ENCODE data around the gene GMDS. TPM values are rescaled to one million over a fixed set of nuclear protein-coding genes. Genes with fewer than 3 reads are reported as not detected.

GMDS gene
- polyA plus RNA-seq, 1 of the 3 experiments (the other 2 are of a cell fraction), result 12.3 TPM

GRCh38 chr6:2259002-2259494 lies 13.6 kb upstream of the GMDS start:
- DNase-seq, result no peak
- H3K27me3 ChIP-seq (ENCODE audit: insufficient read depth), result no peaks in the 10 kb centered on the region
- no peak overlapping the region for H3K4me3 ChIP-seq (ENCODE audit: low read depth in 2 of 2, low read length in 1 of 2)
- 84% methylated on average over 4 of the region's 4 CpGs for WGBS (ENCODE audit: low lambda C conversion rate)
- CTCF ChIA-PET, result no interaction called here
- TF ChIP-seq RCOR1 (IDR thresholded peaks at IDR 0.05; ENCODE audit: low read length), result no peak
- TF ChIP-seq USF2 (IDR thresholded peaks at IDR 0.05; ENCODE audit: borderline replicate concordance, low read depth, low read length), result no peak
- TF ChIP-seq MEF2A (IDR thresholded peaks at IDR 0.05; ENCODE audit: borderline replicate concordance, low read depth), result no peak
- TF ChIP-seq JUND (IDR thresholded peaks at IDR 0.05), result no peak
- TF ChIP-seq REST (IDR thresholded peaks at IDR 0.05; ENCODE audit: low read depth, low read length), result no peak
- no peak for TF ChIP-seq GABPA (IDR thresholded peaks at IDR 0.05; ENCODE audit: low read depth)
- no peak for TF ChIP-seq ELF1 (IDR thresholded peaks at IDR 0.05)
- no peak for TF ChIP-seq IRF3 (IDR thresholded peaks at IDR 0.05; ENCODE audit: low read depth, low read length)
- no peak for TF ChIP-seq EZH2phosphoT487 (IDR thresholded peaks at IDR 0.05; ENCODE audit: borderline replicate concordance, low read depth)
- no peak for TF ChIP-seq PBX3 (IDR thresholded peaks at IDR 0.05)
- TF ChIP-seq TAF1 (IDR thresholded peaks at IDR 0.05; ENCODE audit: borderline replicate concordance, low read depth, low read length), result no peak
- H3K9me2 ChIP-seq, result no peaks in the 10 kb centered on the region
- H3K4me1 ChIP-seq (ENCODE audit: control insufficient read depth in 1 of 2, insufficient read depth in 2 of 2, low read depth in 1 of 2, low read length in 1 of 2), result no peaks in the 10 kb centered on the region
- H3K9me3 ChIP-seq, result no peaks in the 10 kb centered on the region
- no peaks in the 10 kb centered on the region for H3K79me2 ChIP-seq (ENCODE audit: insufficient read depth)
- no peak overlapping the region for H3K9ac ChIP-seq
- H3K27ac ChIP-seq (ENCODE audit: low read depth in 2 of 2, low read length in 1 of 2), result no peak overlapping the region
- H2AFZ ChIP-seq (ENCODE audit: low read depth), result no peak overlapping the region
- H3K36me3 ChIP-seq (replicated peaks in 1 of 2; ENCODE audit: control insufficient read depth in 1 of 2, insufficient read depth in 2 of 2, low read length in 1 of 2), result no peaks in the 10 kb centered on the region
- H3F3A ChIP-seq (replicated peaks; ENCODE audit: insufficient read depth), result no peaks in the 10 kb centered on the region
- no peak overlapping the region for H3K4me2 ChIP-seq
- POLR2A ChIA-PET, result no interaction called here
- H4K20me1 ChIP-seq (ENCODE audit: insufficient read depth), result no peaks in the 10 kb centered on the region

All from SK-N-SH (cell line).